Measurements from ENCODE around the gene KCTD3. TPM values are rescaled to one million over a fixed set of nuclear protein-coding genes. Genes with fewer than 3 reads are reported as not detected.

Gene KCTD3
- total RNA-seq, 4 donors from 2014 or later: 61.0 to 80.5 (median 65.2) TPM

GRCh38 chr1:215542301-215542700, 24.8 kb upstream of the KCTD3 start:
- no peak overlapping the region for H3K27ac ChIP-seq (replicated peaks in 1 of 4)
- no peaks in the 10 kb centered on the region for H3K36me3 ChIP-seq
- 81% methylated on average over 1 of the region's 1 CpG for WGBS
- peaks cover 0 to 11% (median 4%) of the 10 kb centered on the region in 4 donors for H3K9me3 ChIP-seq
- H3K4me3 ChIP-seq: no peak overlapping the region
- TF ChIP-seq POLR2A (IDR thresholded peaks at IDR 0.05; ENCODE audit: low read depth): no peak
- no peak for TF ChIP-seq POLR2AphosphoS5 (IDR thresholded peaks at IDR 0.05)
- no peak for TF ChIP-seq EP300 (IDR thresholded peaks at IDR 0.05)
- TF ChIP-seq, protein P1, sequence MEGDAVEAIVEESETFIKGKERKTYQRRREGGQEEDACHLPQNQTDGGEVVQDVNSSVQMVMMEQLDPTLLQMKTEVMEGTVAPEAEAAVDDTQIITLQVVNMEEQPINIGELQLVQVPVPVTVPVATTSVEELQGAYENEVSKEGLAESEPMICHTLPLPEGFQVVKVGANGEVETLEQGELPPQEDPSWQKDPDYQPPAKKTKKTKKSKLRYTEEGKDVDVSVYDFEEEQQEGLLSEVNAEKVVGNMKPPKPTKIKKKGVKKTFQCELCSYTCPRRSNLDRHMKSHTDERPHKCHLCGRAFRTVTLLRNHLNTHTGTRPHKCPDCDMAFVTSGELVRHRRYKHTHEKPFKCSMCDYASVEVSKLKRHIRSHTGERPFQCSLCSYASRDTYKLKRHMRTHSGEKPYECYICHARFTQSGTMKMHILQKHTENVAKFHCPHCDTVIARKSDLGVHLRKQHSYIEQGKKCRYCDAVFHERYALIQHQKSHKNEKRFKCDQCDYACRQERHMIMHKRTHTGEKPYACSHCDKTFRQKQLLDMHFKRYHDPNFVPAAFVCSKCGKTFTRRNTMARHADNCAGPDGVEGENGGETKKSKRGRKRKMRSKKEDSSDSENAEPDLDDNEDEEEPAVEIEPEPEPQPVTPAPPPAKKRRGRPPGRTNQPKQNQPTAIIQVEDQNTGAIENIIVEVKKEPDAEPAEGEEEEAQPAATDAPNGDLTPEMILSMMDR (IDR thresholded peaks at IDR 0.05): no peak
- no peak for DNase-seq (ENCODE audit: extremely low spot score)
- peaks cover 6 to 20% (median 19%) of the 10 kb centered on the region in 4 donors for H3K4me1 ChIP-seq
- intact Hi-C loops (cut with DNase I): no loop called here
- H3K27me3 ChIP-seq: no peaks in the 10 kb centered on the region

DNA sequence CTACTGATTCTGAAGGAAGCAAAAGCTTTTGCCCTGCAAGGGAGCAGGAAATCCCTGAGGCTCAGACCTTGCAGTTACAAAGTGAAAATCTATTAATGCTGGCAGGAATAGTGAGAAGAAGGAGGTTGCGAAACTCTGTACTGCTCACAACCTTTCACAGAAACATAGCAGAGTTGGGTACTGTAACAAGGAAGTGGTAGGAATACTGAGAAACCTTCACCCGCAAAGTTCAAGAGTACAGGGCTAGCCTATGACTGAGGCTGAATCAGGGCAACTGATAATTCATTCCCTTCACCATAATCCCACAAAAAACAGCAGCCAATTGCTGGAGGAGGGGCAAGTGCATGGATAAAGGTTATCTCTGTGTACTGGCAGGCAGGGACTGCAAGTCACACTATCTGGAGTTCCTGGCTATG, 23.9 kb upstream of the KCTD3 start:
- Histone ChIP-seq H3K36me3 (no peaks in the 10 kb centered on the region), H3K9me3 (peaks cover 0 to 11% (median 4%) of the 10 kb centered on the region in 4 donors), H3K27me3 (no peaks in the 10 kb centered on the region), H3K4me3 (no peak overlapping the region), H3K27ac (replicated peaks in 1 of 4) (no peak overlapping the region), H3K4me1 (peaks cover 6 to 20% (median 19%) of the 10 kb centered on the region in 4 donors)
- intact Hi-C loops (cut with DNase I): no loop called here
- WGBS: 60% methylated on average over 2 of the region's 2 CpGs
- TF ChIP-seq, protein P1 (IDR thresholded peaks at IDR 0.05): no peak
- TF ChIP-seq POLR2A (IDR thresholded peaks at IDR 0.05; ENCODE audit: low read depth): no peak
- no peak for TF ChIP-seq EP300 (IDR thresholded peaks at IDR 0.05)
- TF ChIP-seq POLR2AphosphoS5 (IDR thresholded peaks at IDR 0.05): no peak
- no peak for DNase-seq (ENCODE audit: extremely low spot score)

GRCh38 chr1:215543806-215544205, 23.3 kb upstream of the KCTD3 start:
- no peak overlapping the region for H3K27ac ChIP-seq (replicated peaks in 1 of 4)
- no peaks in the 10 kb centered on the region for H3K27me3 ChIP-seq
- WGBS: 95% methylated on average over 2 of the region's 2 CpGs
- TF ChIP-seq EP300 (IDR thresholded peaks at IDR 0.05) (no peak), POLR2AphosphoS5 (IDR thresholded peaks at IDR 0.05) (no peak), POLR2A (IDR thresholded peaks at IDR 0.05; ENCODE audit: low read depth) (no peak)
- TF ChIP-seq, protein P1 (IDR thresholded peaks at IDR 0.05): no peak
- no peak overlapping the region for H3K4me3 ChIP-seq
- peaks cover 6 to 20% (median 19%) of the 10 kb centered on the region in 4 donors for H3K4me1 ChIP-seq
- no peak for DNase-seq (ENCODE audit: extremely low spot score)
- no peaks in the 10 kb centered on the region for H3K36me3 ChIP-seq
- intact Hi-C loops (cut with DNase I): no loop called here
- H3K9me3 ChIP-seq: peaks cover 0 to 11% (median 4%) of the 10 kb centered on the region in 4 donors

DNA sequence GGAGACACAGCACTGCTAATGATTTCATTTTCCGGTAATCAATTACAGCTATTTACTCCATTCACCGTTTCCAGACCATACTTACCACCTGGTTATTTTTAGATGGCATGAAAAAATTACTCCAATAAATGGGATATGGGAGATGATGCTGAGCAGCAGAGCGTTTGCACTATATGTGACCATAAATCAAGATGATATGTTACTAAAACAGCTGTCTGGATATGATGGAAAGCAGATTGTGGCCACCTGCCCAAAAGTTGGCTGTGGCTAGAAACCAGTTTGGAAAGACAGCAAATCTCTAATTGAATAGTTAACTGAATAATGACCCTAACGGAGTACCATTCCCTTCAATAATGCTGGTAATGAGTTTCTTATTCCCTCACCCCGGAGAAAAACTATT, 22.5 kb upstream of the KCTD3 start:
- Histone ChIP-seq H3K4me1 (peaks cover 6 to 14% (median 13%) of the 10 kb centered on the region in 4 donors), H3K4me3 (no peak overlapping the region), H3K27ac (replicated peaks in 1 of 4) (no peak overlapping the region), H3K36me3 (no peaks in the 10 kb centered on the region), H3K27me3 (no peaks in the 10 kb centered on the region), H3K9me3 (peaks cover 0 to 11% (median 4%) of the 10 kb centered on the region in 4 donors)
- intact Hi-C loops (cut with DNase I): no loop called here
- 47% methylated on average over 5 of the region's 5 CpGs for WGBS
- TF ChIP-seq, protein P1 (IDR thresholded peaks at IDR 0.05): no peak
- TF ChIP-seq POLR2A (IDR thresholded peaks at IDR 0.05; ENCODE audit: low read depth): no peak
- TF ChIP-seq POLR2AphosphoS5 (IDR thresholded peaks at IDR 0.05): no peak
- TF ChIP-seq EP300 (IDR thresholded peaks at IDR 0.05): no peak
- DNase-seq (ENCODE audit: extremely low spot score): no peak

DNA sequence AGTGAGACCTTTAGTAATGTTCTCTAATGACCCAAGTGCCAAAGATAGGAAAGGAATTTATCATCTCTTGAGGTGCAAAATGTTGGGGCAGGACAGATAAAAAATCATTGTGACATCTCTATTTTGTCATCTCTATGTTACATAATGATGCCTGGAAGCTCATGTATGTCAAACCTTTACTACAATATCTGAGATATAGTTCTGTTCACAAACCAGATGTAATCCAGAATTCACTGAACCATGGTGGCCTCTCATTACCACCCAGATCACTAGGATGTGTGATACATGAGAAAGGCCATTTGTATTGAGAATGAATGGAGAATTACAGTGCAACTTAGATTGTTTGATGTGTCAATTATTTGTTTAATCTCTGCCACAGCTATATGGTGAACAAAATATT, 22.0 kb upstream of the KCTD3 start:
- no peak overlapping the region for H3K27ac ChIP-seq (replicated peaks in 1 of 4)
- H3K4me1 ChIP-seq: peaks cover 3 to 9% (median 8%) of the 10 kb centered on the region in 4 donors

More for the DNA sequence above, 22.0 kb upstream of the KCTD3 start:
- no peaks in the 10 kb centered on the region for H3K27me3 ChIP-seq
- no peak for TF ChIP-seq EP300 (IDR thresholded peaks at IDR 0.05)
- TF ChIP-seq POLR2A (IDR thresholded peaks at IDR 0.05; ENCODE audit: low read depth): no peak
- no peak for TF ChIP-seq POLR2AphosphoS5 (IDR thresholded peaks at IDR 0.05)
- TF ChIP-seq, protein P1 (IDR thresholded peaks at IDR 0.05): no peak
- H3K9me3 ChIP-seq: peaks cover 0 to 11% (median 4%) of the 10 kb centered on the region in 4 donors
- DNase-seq (ENCODE audit: extremely low spot score): no peak
- H3K4me3 ChIP-seq: no peak overlapping the region
- intact Hi-C loops (cut with DNase I): no loop called here
- H3K36me3 ChIP-seq: no peaks in the 10 kb centered on the region

Data from esophagus muscularis mucosa (tissue), 4 donors.